ENCODE measurements around the gene MRPL27.
"Not testable (repeated sequence)": the region's sequence is repeated elsewhere in the genome, so short reads cannot be mapped to it uniquely, and the experiment has no call there.

The MRPL27 gene

GRCh38 chr17:50372758-50373556, at the start of gene MRPL27, which contains the start of gene EME1:
TSS of gene MRPL27 (minus strand) at chr17:50373184. CDS start at chr17:50373170, 14 bp downstream.
TSS of gene EME1 (plus strand) at chr17:50373229. CDS start at chr17:50375209, 1,980 bp downstream.
- DNase-seq, result peak; percentile 86

GRCh38 chr17:50422738-50423137, 49.8 kb upstream of the MRPL27 start:
- no peak for DNase-seq

GRCh38 chr17:50421308-50422051, 48.5 kb upstream of the MRPL27 start:
- DNase-seq, result no peak

- no peak for DNase-seq
Observed at GRCh38 chr17:50420419-50421112, 47.6 kb upstream of the MRPL27 start.

- not testable (repeated sequence) for DNase-seq
Observed at GRCh38 chr17:50419577-50419976, 46.6 kb upstream of the MRPL27 start.

GRCh38 chr17:50414808-50415207, 41.8 kb upstream of the MRPL27 start:
- no peak for DNase-seq

- no peak for DNase-seq
Observed at GRCh38 chr17:50412188-50412732, 39.3 kb upstream of the MRPL27 start.

GRCh38 chr17:50407921-50408320, 34.9 kb upstream of the MRPL27 start:
- DNase-seq, result no peak

GRCh38 chr17:50406578-50406977, 33.6 kb upstream of the MRPL27 start:
- DNase-seq, result no peak

GRCh38 chr17:50405351-50405750, 32.4 kb upstream of the MRPL27 start:
- DNase-seq, result not testable (repeated sequence)

GRCh38 chr17:50399591-50399990, 26.6 kb upstream of the MRPL27 start:
- not testable (repeated sequence) for DNase-seq

GRCh38 chr17:50398672-50399071, 25.7 kb upstream of the MRPL27 start:
- not testable (repeated sequence) for DNase-seq

GRCh38 chr17:50397919-50398285, 24.9 kb upstream of the MRPL27 start:
- no peak for DNase-seq

GRCh38 chr17:50397111-50397918, 24.3 kb upstream of the MRPL27 start, which contains the start of gene LRRC59:
TSS of gene LRRC59 (minus strand) at chr17:50397523. CDS start at chr17:50397317, 206 bp downstream.
- DNase-seq, result peak; percentile 30

GRCh38 chr17:50396261-50397110, 23.5 kb upstream of the MRPL27 start:
- DNase-seq, result no peak

GRCh38 chr17:50394711-50395110, 21.7 kb upstream of the MRPL27 start:
- no peak for DNase-seq

- DNase-seq, result no peak
Observed at GRCh38 chr17:50393700-50394099, 20.7 kb upstream of the MRPL27 start.

- no peak for DNase-seq
Observed at GRCh38 chr17:50392621-50393020, 19.6 kb upstream of the MRPL27 start.

- no peak for DNase-seq
Observed at GRCh38 chr17:50389534-50389933, 16.6 kb upstream of the MRPL27 start.

GRCh38 chr17:50388728-50389127, 15.7 kb upstream of the MRPL27 start:
- no peak for DNase-seq

GRCh38 chr17:50386510-50386909, 13.5 kb upstream of the MRPL27 start:
- DNase-seq, result no peak
